Stimulated activated CD8-positive, alpha-beta memory T cell treated with anti-CD3 and anti-CD28 coated beads, Interleukin-7, amount 100 ng/mL, for 1 hour (primary cell): Measurements from ENCODE around the gene TBX10.
A peak's percentile ranks its signal among the peaks of the same experiment; 100 is the strongest.
"Not testable (repeated sequence)": the region's sequence is repeated elsewhere in the genome, so short reads cannot be mapped to it uniquely, and the experiment has no call there.

ENCODE experiments used
- DNase-seq, 2 donors: peaks; one replicate each; pipeline ENCODE4 v3.0.0-alpha.2; 2020; ENCODE audit warnings: low read depth in 2 of 2

Gene TBX10

DNA sequence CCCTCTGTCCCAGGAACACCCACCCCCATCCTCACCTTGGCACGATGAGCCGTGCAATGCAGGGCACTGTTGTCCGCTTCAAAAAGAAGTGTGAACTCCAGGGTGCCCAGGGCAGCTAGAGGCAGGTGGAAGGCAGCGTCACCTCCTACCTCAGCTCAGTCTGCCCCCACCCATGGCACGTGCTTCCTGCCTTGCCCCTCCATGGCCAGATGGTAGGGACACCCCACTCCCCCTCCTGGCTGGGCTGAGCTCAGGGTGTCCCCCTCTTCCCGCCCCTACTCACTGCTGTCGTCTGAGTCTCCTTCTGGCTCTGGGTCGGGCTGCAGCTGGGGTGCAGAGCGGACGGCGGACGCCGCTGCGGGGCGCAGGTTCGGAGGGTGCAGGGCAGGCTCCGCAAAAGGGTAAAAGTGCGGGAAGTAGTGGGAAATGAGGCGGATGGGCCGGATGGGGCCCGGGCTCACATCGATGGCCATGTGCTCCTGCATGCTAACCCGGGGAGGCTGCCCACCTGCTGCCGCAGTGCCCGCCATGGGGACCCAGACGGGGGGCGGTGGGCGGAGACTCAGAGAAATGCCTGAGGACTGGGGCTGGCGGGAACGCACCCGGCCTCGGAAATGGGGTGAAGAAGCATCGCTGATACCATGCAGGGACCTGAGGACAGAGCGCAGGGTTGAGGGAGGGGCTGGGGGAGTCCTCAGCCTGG is 23.7 kb downstream of the TBX10 start:
- DNase-seq, result no peak

DNA sequence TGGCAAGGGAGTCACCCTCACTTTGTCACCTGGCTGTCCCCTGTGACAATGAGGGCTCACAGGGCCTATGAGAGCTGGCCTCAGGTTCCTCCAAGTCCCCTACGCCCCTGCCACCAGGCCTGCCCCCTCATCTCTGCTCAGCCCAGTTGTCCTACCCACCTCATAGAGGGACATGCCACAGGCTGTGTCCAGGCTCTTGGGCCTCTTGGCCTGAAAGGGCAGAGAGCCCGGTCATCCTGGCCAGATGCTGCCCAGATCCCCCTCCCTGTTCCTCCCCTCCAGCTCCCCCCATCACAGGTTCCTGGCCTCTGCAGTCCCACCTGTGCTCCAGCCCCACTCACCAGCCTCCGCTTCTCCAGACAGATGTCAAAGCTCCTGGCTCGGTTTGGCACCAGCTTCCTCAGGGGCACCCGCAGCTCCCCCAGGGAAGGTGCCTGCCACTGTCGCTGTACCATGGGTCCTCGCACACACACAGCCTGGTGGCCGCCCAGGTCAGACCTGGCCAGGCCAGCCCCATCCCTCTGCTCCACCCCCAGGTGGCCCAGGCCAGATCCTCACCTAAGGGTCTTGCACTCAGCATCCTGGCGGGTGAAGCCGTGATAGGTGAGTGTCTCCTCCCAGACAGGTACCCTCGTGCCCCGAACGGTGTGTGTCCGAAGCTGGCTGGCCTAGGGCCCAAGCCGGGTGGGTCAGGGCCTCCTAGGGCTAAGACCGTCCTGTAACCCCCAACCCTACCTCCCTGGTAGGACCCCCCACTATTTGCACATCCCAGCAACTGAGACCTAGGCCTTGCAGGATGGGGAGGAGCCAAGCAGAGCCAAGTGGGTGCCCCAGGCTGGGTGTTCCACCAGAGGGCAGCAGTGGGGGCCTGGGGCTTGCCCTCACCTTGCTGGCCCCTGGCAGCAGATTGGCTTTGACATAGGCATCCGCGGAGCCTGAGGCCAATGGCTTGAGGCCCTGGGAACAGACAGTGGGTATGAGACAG is 24.5 kb downstream of the TBX10 start:
- DNase-seq, result no peak

DNA sequence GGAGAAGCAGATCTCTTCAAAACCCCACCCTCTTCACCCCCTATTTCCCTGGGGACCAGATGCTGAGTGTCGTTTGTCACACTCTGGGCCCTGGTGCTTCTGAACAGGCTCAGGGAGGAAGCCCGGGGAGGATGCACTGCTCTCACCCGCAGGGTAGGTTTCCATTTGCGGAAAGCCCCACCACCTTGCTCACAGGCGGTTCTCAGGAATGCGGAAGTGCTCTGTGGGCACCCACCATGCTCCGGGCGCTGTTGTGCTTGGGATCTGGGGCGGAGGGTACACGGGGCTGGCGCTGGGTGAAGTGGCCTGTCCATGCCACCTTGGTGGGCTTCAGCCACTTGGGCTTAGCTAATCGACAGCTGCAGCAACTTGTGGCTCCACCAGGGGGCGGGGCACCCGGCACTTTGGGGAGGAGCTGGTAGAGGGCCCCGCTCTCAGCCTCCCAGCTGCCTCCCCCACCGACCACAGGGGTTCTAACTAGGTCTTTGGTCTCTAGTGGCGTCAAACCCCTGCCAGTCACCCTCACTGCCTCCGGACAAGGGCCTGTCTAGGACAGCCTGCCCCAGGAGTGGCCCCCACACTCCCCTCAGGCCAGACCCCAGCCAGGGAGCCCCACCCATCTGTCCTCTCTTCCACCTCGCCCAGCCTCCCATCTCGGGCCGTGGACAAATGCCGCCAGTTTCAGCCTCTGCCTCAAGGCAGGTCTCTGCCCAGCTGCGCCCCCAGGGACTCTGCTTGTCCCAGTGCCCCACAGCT is 25.4 kb downstream of the TBX10 start:
- peak; percentile 69 to 77 for DNase-seq

DNA sequence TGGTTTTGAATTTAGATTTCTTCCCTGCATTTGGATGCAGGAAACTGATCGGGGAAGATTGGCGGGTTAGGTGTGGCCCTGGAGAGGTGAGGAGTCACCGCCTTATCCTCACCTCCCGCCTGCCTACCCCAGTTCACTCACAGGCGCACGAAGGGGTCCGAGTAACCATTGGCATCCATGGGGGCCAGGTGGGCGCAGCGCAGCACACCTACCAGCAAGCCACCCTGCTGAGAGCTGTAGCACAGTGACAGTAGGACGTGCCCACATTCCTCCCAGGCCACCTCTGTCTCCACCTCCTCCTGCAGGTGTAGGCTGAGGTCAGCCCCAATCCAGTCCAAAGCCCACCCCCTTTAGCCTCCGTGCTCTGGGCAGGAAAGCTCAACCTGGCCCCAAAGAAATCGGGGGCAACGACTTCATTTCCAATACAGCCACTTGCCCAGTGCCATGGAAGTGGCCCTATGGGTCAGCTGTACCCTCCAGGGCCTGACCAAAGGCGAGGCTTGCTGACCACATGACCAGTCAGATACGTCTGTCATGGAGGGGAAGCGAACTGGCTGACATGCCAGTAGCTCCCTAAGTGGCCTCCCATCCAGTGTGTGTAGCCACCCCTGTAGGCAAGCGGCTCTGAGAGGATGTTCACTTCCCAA is 26.1 kb downstream of the TBX10 start:
- no peak for DNase-seq

DNA sequence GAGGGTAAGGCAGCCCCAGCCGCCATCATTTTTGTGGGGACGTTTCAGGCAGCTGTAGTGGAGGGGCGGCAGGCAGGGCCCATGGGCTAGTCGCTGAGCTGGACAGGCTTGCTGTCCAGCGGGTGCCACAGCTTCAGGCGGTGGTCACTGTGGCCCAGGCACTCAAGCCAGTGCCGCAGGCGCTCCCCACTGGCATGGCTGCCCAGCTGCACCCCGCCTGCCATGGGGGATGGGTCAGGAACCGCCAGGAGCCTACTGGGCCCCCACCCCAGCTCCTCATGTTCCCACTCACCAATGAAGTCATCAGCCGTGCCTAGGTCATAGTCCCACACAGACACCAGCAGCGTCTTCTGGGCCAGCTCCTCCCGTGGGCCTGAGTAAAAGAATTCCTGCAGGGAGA is 26.8 kb downstream of the TBX10 start:
- DNase-seq, result no peak

DNA sequence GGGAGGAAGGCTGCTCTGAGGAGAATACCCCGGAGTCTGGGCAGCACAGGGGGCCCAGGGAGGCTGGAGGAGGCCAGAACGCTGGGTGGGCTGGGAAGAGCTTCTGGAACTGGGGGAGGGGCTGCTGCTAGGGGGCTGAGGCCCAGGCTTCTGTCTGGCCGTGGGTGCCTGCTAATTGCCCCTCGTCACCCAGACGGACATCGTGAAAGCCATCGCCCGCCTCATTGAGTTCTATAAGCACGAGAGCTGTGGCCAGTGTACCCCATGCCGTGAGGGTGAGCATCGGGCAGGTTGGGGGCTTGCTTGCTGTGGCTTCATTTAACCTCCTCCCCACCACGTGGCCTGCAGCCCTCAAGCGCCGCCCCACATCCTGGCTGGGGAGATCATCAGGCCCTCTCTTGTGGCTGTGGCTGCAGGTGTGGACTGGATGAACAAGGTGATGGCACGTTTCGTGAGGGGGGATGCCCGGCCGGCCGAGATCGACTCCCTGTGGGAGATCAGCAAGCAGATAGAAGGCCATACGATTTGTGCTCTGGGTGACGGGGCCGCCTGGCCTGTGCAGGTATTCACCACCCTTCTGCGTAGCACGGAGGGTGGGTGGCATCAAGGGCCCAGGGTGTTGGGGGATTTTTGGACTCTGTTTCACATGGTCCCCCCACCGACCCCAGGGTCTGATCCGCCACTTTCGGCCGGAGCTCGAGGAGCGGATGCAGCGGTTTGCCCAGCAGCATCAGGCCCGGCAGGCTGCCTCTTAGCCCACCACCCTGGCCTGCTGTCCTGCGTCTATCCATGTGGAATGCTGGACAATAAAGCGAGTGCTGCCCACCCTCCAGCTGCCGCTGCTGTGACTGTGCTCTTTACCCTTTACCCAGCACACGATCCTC is 27.6 kb downstream of the TBX10 start:
- no peak for DNase-seq

DNA sequence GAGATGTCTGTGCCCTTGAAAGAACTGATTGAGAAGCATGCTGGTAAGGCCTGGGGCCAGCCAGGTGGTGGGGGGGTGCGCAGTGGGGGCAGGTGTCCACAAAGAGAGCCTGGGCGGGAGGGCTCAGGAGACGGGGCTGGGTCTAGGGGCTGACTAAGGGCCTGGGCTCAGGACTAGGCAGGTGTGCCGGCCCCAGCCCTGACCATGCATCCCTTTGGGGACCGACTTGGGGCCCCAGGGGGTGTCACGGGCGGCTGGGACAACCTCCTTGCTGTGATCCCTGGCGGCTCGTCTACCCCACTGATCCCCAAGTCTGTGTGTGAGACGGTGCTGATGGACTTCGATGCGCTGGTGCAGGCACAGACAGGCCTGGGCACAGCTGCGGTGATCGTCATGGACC is 28.4 kb downstream of the TBX10 start:
- no peak for DNase-seq

DNA sequence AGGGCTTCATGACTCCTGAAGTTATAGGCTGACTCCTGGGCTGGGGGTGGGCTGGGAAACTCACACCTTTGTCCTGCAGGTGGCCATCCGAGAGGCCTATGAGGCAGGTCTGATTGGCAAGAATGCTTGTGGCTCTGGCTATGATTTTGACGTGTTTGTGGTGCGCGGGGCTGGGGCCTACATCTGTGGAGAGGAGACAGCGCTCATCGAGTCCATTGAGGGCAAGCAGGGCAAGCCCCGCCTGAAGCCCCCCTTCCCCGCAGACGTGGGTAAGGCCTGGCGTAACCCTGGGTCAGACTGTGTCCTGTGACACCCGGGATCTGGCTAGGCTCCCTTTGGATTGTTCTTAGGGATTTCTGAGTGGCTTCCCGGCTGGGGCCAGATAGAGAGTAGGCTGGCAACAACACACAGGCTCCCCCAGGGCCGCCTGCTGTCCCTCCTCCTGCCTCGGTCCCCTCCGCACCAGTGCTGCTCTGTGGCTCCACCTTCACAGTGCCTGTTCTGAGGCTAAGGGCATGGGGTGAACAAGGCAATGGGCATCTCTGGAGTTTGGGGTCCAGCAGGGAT is 29.2 kb downstream of the TBX10 start:
- DNase-seq, result no peak

DNA sequence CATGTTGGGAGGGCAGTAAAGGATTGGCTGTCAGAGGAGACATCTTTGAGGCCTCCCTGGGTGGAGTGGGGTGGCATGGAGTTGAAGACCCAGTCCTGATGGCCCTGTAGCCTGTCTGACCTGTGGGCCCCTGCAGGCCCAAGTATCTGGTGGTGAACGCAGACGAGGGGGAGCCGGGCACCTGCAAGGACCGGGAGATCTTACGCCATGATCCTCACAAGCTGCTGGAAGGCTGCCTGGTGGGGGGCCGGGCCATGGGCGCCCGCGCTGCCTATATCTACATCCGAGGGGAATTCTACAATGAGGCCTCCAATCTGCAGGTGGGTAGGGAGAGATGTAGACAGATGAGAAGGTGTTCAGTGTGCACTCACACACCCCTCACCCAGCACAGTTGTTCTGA is 30.2 kb downstream of the TBX10 start:
- DNase-seq, result no peak

DNA sequence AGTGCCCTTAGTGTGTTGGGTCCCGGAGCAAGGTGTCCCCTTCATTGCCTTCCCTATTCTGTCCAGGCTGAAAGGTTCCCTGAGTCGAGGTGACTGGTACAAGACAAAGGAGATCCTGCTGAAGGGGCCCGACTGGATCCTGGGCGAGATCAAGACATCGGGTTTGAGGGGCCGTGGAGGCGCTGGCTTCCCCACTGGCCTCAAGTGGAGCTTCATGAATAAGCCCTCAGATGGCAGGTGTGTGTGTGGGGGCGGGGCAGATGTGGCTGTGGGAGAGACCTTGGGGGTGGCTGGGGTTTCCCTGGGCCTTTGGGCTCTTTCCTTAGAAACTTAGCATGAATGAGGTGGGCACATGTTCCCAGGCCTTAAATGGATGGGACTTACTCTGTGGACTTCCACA is 31.1 kb downstream of the TBX10 start:
- DNase-seq, result no peak

DNA sequence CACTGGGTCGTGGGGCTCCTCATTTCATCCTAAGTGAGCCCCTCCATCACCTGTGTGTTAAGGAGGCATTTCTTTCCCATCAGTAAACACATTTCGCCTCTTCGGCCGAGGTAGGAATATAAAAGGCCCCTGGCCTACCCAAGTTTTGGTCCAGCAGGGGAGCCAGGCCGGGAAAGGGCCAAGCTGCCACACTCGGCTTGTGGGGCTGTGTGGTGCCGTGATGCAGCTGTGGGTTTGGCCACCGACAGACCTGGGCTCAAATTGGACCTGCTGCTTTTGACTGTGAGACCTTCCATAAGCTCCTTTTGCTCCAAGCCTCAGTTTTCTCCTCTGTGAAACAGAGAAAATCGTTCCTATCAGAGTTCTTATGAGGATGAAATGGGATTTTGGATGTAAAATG is 32.1 kb downstream of the TBX10 start:
- DNase-seq, result no peak

DNA sequence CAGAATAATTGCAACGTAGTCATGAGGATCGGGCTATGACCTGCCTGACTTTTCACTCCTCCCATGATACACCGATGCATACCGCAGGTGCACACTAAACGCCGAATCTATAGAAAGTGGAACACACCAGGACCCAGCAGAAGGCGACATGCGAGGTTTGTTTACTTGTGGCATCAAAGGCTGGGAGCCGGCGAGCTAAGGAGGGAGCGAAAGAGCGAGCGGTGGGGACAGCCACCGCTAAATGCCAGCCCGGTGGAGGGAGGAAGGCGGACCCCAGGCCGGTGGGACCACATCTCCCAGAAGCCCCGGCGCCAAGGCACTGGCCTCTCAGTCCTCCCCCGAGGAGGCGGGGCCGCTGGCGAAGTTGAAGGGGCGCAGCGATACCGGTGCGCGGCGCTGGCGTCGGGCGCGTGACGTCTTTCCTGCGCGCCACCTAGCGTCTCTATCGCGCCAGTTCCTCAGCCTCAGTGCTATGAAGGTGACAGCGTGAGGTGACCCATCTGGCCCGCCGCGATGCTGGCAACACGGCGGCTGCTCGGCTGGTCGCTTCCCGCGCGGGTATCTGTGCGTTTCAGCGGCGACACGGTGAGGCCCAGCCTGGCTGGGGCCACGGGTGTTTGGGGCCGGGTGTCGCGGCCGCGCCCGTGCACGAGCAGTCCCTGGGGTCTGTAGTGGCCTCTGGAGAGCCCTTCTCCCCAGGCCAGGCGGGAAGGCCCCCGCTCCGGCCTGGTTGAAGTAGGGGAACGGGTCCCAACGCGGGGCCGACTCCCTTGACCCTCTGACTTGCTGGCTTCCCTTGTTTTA is 32.9 kb downstream of the TBX10 start, which contains the start of gene NDUFV1:
NDUFV1 (plus strand) TSS at position 445 of the 804 bp plus-strand sequence; CDS start at position 514, 69 bp downstream.
- DNase-seq, result peak; percentile 91 to 94

DNA sequence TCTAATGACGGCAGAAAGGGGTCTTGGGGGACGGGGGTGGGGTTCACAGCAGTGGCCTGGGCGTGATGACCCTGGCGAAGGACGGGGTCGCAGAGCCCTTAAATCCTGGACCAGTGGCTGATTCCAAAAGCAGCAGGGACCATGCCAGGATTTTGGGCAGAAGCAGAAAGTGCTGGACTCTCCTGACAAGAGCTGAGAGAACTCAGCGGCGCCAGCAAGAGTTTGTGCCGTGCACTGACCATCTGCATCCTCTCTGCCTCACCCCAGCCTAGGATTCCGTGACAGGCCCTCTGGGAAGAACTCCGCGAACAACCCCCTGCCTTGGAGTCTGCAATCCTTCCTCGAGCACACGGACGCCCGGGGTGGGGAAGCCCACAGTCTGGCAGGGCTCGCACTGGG is 33.5 kb downstream of the TBX10 start:
- DNase-seq, result no peak

DNA sequence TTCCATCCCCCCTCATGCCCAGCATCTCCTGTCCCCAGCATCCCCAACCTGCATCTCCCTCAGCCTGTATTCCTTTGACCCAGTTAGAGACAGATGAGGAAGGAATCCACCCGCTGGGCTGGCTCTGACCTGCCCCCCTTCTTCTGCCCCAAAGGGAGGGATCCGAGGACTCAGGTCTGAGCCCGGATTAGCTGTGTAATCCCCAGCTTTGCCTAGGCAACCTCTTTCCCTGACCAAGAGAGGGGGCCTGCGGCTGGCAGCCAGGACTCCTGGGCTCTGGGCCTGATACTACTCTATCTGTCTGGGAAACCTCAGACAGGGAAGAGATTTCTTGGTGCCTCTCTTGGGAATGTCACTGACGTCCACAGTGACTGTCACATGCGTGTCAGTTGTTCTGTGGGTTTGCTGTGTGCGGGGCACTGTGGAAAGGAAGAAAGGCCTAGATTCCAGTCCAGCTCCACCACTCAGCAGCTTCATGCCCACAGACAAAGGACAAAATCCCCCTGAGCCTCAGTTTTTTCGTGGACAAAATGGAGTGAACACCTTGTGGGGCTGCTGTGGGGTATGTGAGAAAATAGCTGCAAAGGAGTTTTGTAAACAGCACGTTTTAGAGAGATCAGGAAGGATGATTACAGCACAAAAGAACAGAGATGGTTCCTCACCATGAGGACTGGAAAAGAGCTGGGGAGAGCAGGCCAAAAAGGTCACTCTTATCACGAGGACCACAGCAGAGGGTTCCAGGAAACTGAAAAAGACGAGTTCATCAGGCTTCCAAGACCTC is 34.1 kb downstream of the TBX10 start:
- DNase-seq, result no peak

DNA sequence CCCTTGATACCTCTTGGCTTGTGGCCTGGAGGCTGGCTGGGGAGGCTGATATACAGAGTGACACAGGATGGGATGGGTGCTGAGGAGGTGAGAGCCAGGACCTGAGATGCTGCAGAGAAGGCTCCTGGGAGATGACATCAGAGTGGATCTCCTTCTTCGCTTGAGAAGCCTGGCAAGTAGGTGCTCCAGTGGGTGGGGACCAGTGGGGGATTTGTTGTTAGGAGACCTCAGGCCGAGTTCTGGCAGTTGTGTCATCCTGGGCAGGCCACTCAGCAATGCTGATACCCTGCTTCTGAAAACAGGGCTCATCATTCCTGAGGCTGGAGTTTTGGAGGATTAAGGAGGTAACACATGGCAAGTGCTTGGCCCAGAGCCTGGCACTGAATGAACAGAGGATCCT is 34.7 kb downstream of the TBX10 start:
- no peak for DNase-seq

DNA sequence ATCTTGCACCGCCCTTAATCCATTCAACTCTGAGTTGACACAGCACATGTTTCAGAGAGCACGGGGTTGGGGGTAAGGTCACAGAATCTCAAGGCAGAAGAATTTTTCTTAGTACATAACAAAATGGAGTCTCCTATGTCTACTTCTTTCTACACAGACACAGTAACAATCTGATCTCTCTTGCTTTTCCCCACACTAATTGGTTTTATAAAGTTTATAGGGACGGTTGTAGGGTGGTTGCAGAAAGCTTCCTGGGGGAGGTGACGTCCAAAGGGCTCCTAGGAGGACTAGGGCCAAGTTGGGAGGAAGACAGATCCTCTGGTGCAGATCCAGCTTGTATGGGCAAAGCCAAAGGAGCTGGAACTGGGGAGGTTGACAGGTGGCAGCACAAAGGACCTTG is 35.4 kb downstream of the TBX10 start:
- DNase-seq, result not testable (repeated sequence)

DNA sequence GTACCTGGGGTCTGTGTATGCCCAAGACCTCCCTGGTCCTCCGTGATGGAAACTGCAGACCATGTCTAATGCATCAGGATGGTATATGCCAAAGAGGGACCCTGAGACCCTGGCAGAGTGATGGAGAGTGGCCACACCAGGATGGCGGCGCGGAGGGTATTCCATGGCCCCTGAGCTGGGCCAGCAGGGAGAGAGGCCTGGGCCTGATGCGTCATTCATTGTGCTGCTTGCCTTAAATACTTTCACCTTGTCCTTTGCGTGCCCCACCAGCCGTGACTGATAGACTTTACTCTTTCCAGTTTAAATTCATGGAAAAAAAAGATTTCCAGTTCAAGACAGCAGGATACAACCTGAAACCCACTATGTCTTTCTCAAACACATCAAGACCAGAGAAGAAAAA is 38.5 kb downstream of the TBX10 start:
- DNase-seq, result no peak

DNA sequence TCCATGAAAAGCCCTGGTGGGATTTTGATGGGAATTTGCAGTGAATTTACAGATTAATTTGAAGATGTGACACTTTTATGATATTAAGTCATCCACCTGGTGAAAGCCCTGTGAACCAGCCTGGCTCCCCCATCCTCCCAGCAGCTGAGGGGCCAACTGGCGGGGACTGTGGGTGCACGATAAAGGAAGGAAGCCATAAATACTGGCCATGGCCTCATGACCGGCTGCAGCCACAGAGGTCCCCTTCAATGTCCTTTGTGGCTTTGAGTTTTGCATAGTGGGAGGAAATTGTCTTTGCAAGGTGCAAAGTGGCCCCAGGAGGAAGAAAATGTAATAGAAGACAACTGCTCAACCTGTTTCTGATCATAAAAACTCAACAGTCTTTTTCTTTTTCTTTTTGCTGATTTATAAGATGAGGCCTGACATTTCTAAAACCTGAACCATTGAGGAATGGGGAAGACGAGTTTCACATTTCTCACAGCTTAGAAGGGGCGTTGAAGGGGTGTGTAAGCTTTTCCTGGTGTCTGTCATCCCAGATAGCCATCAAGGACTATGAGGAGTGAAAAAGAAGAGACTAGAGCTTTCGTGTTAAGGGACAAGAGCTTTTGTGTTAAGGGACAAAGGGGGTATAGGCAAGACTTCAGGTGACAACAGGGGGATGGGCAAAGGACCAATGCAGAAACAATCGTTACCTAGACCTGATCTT is 39.1 kb downstream of the TBX10 start:
- no peak for DNase-seq
